Fibroblast of peridontal ligament (primary cell): Measurements from ENCODE around the gene FNDC1.
"Not testable (repeated sequence)": the region's sequence is repeated elsewhere in the genome, so short reads cannot be mapped to it uniquely, and the experiment has no call there.

Source experiments
- DNase-seq: peaks from one replicate; pipeline ENCODE4 v3.0.0-alpha.2; 2010; ENCODE audit errors: extremely low read depth

Gene FNDC1

GRCh38 chr6:159169193-159169555 lies at the start of gene FNDC1:
Gene FNDC1 (plus strand): TSS chr6:159169400. CDS start chr6:159169597, 197 bp downstream.
- no peak for DNase-seq

DNA sequence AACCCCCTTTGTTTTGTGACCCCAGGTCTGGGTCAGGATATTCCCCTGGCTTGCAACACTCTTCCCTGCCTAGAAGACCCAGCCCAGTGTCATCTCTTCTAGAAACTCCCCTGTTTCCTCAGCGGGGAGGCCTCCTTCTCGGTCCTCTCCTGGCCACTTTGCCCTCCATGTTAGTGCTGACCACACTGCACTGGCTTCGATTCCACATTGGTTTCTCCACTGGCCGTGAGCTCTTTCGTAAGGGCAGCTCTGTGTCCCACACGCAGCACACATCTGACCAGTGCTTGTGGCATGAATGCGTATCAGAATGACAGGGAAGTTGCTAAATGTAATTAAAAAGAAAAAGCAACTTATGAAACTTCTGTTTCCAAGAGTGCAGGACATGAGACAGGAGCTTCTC lies 49.4 kb upstream of the FNDC1 start:
- DNase-seq: no peak

- no peak for DNase-seq
These were observed 47.7 kb upstream of the FNDC1 start for GRCh38 chr6:159121486-159121885.

DNA sequence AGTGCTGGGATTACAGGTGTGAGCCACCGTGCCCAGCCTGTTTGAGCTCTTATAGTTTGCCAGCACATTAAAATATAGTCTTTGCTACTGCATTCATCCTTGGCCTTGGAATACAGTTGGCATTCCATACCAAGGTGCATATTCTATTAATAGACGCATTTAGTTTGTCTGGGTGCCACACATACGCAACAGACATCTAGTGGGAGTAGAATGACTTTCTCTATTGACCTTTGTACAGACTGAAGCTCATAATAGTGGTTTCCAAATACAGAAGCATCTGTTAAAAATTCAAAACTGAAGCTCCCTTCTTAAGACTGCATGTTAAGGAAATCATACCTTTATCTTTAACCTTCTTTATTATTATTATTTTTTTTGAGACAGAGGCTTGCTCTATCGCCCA lies 46.7 kb upstream of the FNDC1 start:
- DNase-seq: no peak

DNA sequence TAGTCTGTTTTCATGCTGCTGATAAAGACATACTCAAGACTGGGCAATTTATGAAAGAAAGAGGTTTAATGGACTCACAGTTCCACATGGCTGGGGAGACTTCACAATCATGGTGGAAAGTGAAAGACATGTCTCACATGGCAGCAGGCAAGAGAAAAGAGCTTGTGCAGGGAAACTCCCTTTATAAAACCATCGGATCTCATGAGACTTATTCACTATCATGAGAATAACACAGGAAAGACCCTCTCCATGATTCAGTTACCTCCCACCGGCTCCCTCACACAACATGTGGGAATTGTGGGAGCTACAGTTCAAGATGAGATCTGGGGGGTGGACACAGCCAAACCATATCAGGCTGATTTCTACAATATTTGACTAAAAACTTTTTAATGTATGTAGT lies 45.4 kb upstream of the FNDC1 start:
- not testable (repeated sequence) for DNase-seq

DNA sequence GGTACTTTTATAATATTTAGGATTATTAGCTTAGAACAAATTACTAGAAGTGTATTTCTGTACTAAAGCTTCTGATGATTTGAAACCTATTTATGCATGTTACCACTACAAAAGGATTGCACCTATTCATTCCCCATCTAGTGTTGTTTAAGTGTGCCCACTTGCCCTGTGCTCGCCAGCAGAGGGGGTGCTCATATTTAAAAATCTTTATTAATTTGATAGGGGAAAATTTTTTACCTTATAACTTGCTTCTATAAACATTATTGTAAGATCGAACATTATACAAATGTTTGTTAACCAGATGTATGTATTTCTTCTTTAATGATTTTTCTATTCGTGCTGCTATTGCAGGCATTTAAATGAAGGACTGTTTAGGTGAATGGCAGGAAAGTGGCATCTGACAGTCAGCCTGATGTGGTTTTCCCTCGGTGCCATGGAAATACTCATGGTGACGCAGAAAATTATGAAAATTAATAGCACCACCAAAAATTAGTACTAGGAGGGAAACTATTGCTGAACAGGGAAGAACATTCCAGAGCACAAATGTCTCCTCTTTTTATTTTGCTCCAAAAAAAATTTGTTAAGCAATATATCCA lies 44.1 kb upstream of the FNDC1 start:
- DNase-seq: no peak

DNA sequence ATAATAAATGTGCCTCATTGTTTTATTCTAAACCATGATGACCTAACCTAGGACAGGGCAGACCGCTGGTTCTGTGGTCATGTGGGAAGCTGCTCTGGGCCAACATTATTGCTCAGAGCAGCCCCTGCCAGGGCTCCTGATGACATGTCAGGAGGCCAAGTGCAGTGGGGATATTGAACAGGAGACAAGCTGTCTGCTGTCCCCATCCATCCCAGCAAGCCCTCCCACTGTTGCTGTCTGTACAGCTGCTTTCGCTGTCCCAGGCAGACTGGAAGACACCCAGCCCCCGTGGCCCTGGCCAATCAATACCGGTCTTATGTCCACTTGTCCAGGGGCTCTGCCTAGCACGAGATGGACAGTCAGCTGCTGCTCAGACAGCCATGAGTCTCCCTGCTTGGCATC lies 43.2 kb upstream of the FNDC1 start:
- no peak for DNase-seq

DNA sequence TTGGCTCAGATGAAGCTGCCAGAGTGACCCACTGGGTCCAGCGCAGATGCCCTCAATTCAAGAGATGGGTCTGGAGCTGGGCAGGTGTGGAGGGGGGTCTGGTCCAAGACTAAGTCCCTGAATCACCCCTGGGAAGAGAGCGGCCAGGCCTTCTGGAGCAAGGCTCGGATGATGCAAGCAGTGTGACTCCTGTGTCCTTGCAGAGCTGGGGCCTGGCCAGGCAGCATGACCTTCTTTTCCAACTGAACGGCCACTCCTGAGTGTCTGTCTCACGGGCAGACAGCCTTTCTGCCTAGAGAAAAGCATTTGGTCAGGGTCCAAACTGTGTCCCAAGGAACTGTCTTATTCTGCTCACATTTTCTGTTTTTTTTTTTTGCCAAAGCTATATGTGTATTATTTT lies 42.6 kb upstream of the FNDC1 start:
- no peak for DNase-seq

- no peak for DNase-seq
These were observed 41.5 kb upstream of the FNDC1 start for GRCh38 chr6:159127701-159128100.

GRCh38 chr6:159128978-159129377 lies 40.2 kb upstream of the FNDC1 start:
- DNase-seq: no peak

DNA sequence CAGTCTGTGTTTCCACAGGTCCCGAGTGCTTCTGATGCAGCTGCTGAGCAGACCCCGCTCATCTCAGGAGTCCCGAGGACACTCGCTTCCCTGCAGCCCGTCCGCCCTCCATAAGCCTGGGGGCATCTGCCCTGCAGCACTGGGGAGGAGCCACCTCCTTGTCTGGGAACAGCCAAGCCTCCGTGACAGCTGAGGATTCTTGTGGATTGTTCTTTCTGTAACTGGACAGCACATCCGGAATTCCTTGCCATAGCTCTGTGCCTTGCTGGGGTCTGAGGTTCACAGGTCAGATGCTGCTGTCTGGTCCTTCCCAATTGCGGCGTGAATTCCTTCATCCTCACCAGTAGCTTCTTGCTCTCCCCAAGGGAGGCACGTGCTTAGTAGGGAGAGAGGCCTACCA lies 38.4 kb upstream of the FNDC1 start:
- DNase-seq: no peak

DNA sequence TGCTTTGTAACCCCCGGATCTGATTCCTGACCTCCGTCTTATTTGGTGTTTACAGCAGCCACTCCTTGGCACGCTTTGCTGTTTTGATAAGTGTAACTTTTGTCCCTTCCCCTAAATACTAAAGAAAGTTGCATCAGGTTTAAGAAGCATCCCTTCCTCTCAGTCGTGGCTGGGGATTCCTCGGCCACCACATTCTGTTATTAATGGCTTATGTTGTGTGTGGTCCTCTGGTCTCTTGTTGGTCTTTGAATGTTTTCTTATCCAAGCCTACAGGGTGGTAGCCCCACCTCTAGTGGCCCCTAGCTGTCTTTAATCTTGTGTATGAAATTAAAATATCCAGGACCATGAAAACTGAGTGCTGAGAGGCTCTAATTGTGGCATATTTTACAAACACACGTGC lies 37.5 kb upstream of the FNDC1 start:
- DNase-seq: no peak

DNA sequence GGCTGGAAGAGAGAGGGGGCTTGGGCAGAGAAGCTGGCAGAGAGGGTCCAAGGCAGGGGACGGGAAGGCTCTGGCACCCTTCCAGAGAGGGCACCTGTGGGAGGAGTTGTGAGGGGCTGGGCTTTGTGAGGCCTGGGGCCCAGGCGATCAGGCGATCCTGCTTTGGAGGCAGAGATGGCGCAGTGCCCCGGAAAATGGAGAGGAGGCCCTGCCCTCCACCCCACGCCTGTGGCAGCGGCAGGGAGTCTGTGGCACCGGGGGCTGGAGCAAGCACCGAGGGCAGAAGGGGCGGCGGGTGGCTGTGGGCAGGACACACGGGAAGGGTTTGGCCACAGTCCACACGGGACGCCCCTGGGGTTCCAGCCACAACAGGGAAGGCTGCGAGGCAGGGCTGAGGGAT lies 36.5 kb upstream of the FNDC1 start:
- no peak for DNase-seq

GRCh38 chr6:159134701-159135364 lies 34.4 kb upstream of the FNDC1 start:
- DNase-seq: peak; percentile 53

DNA sequence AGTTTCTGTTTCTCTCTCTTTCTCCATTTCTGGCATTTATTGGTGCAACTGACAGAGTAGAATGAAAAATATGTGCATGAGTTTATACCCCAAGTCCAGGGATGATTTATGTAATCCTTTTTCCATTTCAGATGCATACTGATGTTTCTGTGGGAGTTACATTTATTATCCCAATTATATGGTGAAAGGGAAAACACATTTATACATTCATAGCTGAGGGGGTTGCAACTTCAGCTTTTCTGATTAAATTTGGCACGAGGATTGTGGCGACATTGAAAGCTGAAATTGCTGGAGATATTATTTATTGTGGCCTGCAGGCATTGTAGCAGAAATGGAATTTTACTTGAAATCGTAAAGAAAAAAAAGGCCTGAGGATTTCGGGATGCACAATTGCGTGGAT lies 31.5 kb upstream of the FNDC1 start:
- DNase-seq: no peak

DNA sequence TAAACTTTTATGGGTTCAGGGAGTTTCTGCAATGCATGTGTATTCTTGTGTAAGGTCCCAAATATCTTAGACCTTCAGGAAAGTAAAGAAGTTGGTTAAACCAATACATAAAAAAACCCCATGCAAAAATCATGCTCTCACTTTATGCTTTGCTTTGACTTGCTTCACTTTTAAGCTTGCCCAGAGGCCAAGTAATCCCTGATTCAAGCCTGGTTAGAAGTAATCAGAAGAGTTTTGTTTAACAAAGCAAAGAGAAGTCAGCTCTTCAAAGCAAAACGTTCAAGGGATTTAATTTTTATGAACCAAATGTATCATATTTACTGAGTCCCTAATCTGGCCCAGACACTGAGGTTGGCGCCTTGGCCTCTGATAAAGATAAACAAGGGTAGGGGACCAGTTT lies 26.7 kb upstream of the FNDC1 start:
- no peak for DNase-seq

DNA sequence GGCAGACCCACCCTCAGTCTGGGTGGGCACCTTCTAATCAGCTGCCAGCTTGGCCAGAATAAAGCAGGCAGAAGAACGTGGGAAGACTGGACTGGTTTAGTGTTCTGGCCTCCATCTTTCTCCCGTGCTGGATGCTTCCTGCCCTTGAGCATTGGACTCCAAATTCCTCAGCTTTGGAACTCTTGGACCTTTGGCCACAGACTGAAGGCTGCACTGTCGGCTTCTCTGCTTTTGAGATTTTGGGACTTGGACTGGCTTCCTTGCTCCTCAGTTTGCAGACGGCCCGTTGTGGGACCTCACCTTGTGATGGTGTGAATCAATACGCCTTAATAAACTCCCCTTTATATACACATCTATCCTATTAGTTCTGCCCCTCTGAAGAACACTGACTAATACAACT lies 20.6 kb upstream of the FNDC1 start:
- no peak for DNase-seq

DNA sequence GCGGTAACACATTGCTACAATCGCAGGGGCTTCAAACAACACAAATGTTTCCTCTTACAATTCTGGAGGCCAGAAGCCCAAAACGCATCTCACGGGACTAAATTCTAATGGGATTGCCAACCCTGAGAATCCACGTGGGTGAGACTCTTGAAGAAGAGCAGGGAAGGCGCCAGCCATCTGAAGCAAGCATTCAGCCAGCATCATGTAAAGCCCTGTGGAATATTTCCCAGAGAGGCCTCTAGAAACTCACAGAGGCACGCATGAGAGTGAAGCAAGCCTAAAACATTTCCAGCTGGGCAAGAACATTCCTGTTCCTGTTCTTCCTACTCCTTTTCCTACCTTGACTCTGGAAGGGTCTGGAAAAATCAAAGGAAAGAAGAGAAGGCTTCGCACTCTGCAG lies 19.6 kb upstream of the FNDC1 start:
- DNase-seq: peak; percentile 15

DNA sequence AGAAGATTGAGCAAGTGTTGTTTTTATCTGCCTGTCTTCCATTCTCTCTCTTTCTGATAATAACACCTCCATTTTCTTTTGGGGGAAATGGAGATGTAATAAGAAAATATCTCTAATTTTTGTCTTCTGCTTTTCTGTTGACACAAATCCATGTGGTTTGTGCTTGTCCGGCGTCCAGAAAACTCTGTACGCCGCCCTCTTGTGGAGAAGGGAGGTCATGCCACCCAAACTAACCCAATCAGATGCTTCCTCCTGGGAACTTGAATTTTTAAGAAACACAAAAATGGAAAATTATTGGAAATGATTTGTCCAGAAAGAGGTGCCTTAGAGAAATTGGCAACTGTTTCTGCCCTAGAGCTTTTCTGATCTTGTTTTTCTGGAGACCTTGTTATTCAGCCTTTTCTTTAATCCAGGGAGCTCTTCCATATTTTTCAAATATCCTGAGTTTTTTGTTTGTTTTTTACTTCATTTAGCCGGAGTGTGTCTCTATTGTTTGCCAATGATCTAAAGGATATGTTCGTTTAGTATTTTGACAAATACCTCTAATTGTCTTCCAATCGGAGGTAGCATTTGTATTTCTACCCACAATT lies 17.8 kb upstream of the FNDC1 start:
- DNase-seq: peak; percentile 68

DNA sequence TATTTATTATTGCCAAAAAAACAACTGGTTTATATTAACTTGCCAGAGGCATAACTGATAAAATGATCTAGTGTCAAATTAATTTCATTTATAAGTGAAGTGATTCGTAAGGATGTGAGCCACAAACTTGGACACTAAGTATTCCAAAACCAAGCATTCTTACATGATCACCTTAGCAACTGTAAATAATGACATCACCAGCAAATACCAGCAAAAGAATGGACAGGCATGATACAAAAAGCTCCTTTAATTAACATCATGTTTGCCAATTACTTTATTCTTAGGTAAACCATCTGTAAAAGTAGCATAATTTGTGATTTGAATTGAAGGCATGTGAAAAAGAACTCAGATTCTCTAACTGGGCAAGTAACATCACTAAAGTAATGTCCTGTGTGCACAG lies 17.2 kb upstream of the FNDC1 start:
- DNase-seq: no peak

GRCh38 chr6:159152782-159153181 lies 16.4 kb upstream of the FNDC1 start:
- no peak for DNase-seq

DNA sequence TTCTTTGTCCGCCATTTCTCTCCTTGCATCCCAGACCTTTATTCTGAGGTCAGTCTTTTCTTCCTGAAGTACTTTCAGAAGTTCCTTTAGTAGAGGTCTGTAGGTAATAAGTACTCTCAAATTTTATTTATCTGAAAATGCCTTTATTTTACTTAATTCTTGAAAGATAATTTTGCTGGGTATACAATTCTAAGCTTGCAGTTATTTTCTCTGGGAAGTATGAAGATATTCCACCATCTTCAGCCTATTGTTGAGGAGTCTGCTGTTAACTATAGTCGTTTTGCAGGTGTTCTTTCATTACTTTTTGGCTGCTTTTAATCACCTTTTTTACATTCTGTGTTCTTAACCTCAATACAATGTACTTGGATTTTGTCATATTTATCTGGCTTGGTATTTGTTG lies 13.5 kb upstream of the FNDC1 start:
- DNase-seq: no peak

- no peak for DNase-seq
These were observed 13.1 kb upstream of the FNDC1 start for GRCh38 chr6:159156089-159156488.

DNA sequence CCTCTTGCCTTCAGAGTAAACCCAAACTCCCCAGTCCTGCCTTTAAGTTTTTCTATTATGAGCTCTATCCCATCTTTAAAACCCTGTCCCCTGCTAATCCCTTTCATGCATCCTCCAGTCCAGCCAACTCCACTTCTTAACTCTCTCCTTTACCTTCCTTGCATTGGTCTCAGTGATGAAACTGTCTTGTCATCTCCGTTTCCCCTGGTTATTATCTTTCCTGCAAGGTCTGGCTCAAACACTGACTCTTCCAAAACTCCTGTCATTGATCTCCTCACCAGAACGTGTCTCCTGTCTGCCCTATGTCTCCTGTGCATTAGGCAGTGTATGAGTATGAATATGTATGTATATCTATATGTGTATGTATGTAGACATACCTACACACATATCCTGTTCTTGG lies 11.8 kb upstream of the FNDC1 start:
- DNase-seq: no peak
